A673 (cell line): ENCODE data around the gene ZSCAN5A.

ENCODE experiments used
- EZH2 ChIP-seq: fragments of 200-600 bp; sonication (generic); IDR thresholded peaks from 2 replicates; pipeline ENCODE4 v1.6.1; 2017; ENCODE audit warnings: borderline replicate concordance, low read depth, mild to moderate bottlenecking, mixed read lengths, antibody characterized with exemption, low read length; ENCODE audit not compliant: poor library complexity, severe bottlenecking
- TF ChIP-seq, protein P1 (sequence below): fragments of 300-800, 200-600 bp; sonication (generic); conservative IDR thresholded peaks from 2 replicates; pipeline ENCODE4 v1.5.1; 2017; ENCODE audit warnings: low read depth, mild to moderate bottlenecking, antibody characterized with exemption, low read length, moderate library complexity, mixed read lengths

DNA sequence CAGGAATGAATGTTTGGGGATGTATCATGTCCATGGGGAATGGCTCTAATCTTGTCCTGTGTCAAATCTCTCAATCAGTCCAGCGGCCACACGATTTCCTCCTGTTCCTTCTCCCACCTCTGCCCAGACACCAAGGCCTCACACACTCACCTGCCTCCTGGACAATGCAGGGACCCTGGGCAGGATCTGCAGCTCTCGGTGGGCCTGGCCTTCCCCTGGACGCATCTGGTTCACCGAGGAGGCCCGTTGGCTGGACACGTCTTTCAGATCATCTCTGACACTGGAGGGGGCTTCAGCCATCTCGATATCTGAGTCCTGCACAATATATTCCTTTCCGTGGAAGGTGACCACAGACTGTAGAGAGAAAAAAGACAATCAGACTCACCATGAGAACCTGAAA, 91.2 kb downstream of the ZSCAN5A start:
- TF ChIP-seq, protein P1, sequence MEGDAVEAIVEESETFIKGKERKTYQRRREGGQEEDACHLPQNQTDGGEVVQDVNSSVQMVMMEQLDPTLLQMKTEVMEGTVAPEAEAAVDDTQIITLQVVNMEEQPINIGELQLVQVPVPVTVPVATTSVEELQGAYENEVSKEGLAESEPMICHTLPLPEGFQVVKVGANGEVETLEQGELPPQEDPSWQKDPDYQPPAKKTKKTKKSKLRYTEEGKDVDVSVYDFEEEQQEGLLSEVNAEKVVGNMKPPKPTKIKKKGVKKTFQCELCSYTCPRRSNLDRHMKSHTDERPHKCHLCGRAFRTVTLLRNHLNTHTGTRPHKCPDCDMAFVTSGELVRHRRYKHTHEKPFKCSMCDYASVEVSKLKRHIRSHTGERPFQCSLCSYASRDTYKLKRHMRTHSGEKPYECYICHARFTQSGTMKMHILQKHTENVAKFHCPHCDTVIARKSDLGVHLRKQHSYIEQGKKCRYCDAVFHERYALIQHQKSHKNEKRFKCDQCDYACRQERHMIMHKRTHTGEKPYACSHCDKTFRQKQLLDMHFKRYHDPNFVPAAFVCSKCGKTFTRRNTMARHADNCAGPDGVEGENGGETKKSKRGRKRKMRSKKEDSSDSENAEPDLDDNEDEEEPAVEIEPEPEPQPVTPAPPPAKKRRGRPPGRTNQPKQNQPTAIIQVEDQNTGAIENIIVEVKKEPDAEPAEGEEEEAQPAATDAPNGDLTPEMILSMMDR = no peak
- TF ChIP-seq EZH2 = no peak
